Non-pigmented ciliary epithelial cell (primary cell): ENCODE results near the gene SEL1L.
A peak's percentile ranks its signal among the peaks of the same experiment; 100 is the strongest.
"Not testable (repeated sequence)": the region's sequence is repeated elsewhere in the genome, so short reads cannot be mapped to it uniquely, and the experiment has no call there.

ENCODE experiments used
- DNase-seq: peaks from one replicate; pipeline ENCODE4 v3.0.0-alpha.2; 2010; ENCODE audit warnings: low read depth

The SEL1L gene

GRCh38 chr14:81473456-81474147, 60.1 kb downstream of the SEL1L start:
- DNase-seq: no peak

- no peak for DNase-seq
Observed at GRCh38 chr14:81472096-81472800, 61.4 kb downstream of the SEL1L start.

- no peak for DNase-seq
Observed at GRCh38 chr14:81471062-81471461, 62.6 kb downstream of the SEL1L start.

- DNase-seq: not testable (repeated sequence)
Observed at GRCh38 chr14:81470557-81470826, 63.2 kb downstream of the SEL1L start.

- DNase-seq: no peak
Observed at GRCh38 chr14:81466854-81467253, 66.8 kb downstream of the SEL1L start.

- no peak for DNase-seq
Observed at GRCh38 chr14:81465507-81466228, 68.0 kb downstream of the SEL1L start.

- not testable (repeated sequence) for DNase-seq
Observed at GRCh38 chr14:81465003-81465392, 68.7 kb downstream of the SEL1L start.

- peak; percentile 17 for DNase-seq
Observed at GRCh38 chr14:81464253-81465002, 69.2 kb downstream of the SEL1L start.

- not testable (repeated sequence) for DNase-seq
Observed at GRCh38 chr14:81462356-81462755, 71.3 kb downstream of the SEL1L start.

- DNase-seq: no peak
Observed at GRCh38 chr14:81459912-81460311, 73.7 kb downstream of the SEL1L start.

GRCh38 chr14:81458352-81458751, 75.3 kb downstream of the SEL1L start:
- DNase-seq: no peak

- no peak for DNase-seq
Observed at GRCh38 chr14:81455390-81455789, 78.3 kb downstream of the SEL1L start.

- DNase-seq: no peak
Observed at GRCh38 chr14:81454572-81455218, 79.0 kb downstream of the SEL1L start.

GRCh38 chr14:81453166-81453766, 80.4 kb downstream of the SEL1L start:
- peak; percentile 22 for DNase-seq

GRCh38 chr14:81452341-81453133, 81.1 kb downstream of the SEL1L start:
- no peak for DNase-seq

- no peak for DNase-seq
Observed at GRCh38 chr14:81450976-81451375, 82.7 kb downstream of the SEL1L start.

- no peak for DNase-seq
Observed at GRCh38 chr14:81450100-81450531, 83.5 kb downstream of the SEL1L start.

GRCh38 chr14:81449576-81449975, 84.1 kb downstream of the SEL1L start:
- no peak for DNase-seq

GRCh38 chr14:81449114-81449513, 84.5 kb downstream of the SEL1L start:
- no peak for DNase-seq

GRCh38 chr14:81447021-81447764, 86.5 kb downstream of the SEL1L start:
- no peak for DNase-seq
